ENCODE results near the gene PLA2G6. TPM values are rescaled to one million over a fixed set of nuclear protein-coding genes. Genes with fewer than 3 reads are reported as not detected.
"Not testable (repeated sequence)": the region's sequence is repeated elsewhere in the genome, so short reads cannot be mapped to it uniquely, and the experiment has no call there.

The PLA2G6 gene
- total RNA-seq, 6 experiments from 2014 or later, result 8.1 to 32.9 (median 19.8) TPM

DNA sequence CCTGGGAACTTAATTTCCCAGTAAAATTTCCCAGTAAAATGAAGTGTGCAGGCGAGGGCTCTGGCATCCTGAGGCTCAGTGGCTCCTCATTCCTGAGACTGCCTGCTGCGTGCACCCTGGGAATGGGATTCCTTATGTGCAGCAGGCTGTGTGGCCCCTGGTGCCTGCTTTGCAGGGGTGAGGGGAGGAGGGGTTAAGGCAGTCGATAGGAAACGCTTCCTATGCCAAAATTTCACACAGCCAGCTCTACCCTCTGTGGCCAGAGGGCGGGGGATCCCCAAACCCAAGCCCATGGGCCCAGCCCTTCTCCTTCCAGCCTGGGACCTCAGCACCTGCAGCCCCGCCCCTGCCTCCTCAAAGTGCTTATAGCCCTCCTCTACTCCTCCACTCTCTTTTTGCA, 59.0 kb downstream of the PLA2G6 start:
- no peak for TF ChIP-seq POLR2A (IDR thresholded peaks at IDR 0.05)
- TF ChIP-seq, protein P1, sequence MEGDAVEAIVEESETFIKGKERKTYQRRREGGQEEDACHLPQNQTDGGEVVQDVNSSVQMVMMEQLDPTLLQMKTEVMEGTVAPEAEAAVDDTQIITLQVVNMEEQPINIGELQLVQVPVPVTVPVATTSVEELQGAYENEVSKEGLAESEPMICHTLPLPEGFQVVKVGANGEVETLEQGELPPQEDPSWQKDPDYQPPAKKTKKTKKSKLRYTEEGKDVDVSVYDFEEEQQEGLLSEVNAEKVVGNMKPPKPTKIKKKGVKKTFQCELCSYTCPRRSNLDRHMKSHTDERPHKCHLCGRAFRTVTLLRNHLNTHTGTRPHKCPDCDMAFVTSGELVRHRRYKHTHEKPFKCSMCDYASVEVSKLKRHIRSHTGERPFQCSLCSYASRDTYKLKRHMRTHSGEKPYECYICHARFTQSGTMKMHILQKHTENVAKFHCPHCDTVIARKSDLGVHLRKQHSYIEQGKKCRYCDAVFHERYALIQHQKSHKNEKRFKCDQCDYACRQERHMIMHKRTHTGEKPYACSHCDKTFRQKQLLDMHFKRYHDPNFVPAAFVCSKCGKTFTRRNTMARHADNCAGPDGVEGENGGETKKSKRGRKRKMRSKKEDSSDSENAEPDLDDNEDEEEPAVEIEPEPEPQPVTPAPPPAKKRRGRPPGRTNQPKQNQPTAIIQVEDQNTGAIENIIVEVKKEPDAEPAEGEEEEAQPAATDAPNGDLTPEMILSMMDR (IDR thresholded peaks at IDR 0.05), result no peak
- ATAC-seq (no peak), DNase-seq (no peak)
- Histone ChIP-seq H3K36me3 (no peaks in the 10 kb centered on the region), H3K9me3 (no peaks in the 10 kb centered on the region), H3K27me3 (no peaks in the 10 kb centered on the region), H3K4me3 (no peak overlapping the region), H3K4me1 (no peaks in the 10 kb centered on the region), H3K27ac (no peak overlapping the region)
- intact Hi-C loops (cut with DNase I), result no loop called here
- WGBS (ENCODE audit: insufficient coverage, low coverage, low lambda C conversion rate, missing lambda C conversion rate), result no CpG with 5 or more reads among the region's 6 CpGs

DNA sequence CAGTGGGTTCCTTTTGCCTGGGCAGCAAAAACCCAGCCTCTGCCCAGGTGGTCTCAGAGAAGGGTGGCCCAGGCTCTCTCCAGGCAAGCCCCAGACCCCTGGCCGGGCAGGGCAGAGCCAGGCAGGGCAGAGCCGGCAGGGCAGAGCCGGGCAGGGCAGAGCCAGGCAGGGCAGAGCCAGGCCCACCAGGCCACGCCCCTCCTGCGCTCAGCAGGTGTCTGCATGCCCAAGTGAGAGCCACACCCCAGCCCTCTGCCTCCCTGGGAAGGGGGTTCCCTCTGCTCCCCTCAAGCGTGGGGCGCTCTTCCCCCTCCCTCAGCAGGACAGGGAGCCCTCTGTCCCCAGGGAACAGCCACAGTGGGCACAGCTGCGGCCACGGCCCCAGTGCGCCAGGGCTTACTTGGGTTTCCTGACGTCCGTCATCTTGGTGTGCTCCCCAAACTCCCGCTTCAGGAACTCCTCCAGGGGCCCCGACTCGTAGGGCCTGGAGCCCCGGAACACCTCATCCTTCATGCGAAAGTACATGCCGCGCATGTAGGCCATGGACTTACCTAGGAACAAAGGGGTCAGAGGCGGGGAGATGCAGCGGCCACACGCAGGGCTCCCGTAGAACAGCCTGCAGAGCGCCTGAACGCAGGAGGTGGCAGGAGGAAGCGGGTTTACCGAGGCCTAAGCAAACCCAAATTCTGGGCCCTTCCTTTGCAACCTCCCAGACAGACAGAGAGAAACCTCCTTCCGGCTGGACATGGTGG, 61.1 kb downstream of the PLA2G6 start:
- H3K9me3 ChIP-seq, result no peaks in the 10 kb centered on the region
- ATAC-seq (peak in 1 of 4 donors; percentile 22), DNase-seq (peak in 1 of 3 donors; percentile 48)
- intact Hi-C loops (cut with DNase I), result no loop called here
- TF ChIP-seq, protein P1 (IDR thresholded peaks at IDR 0.05), result no peak
- no peak for TF ChIP-seq POLR2A (IDR thresholded peaks at IDR 0.05)
- H3K4me1 ChIP-seq, result no peaks in the 10 kb centered on the region
- H3K4me3 ChIP-seq, result no peak overlapping the region
- H3K27ac ChIP-seq, result no peak overlapping the region
- H3K27me3 ChIP-seq, result no peaks in the 10 kb centered on the region
- no peaks in the 10 kb centered on the region for H3K36me3 ChIP-seq
- 85% methylated on average over 4 of the region's 28 CpGs for WGBS (ENCODE audit: insufficient coverage, low coverage, low lambda C conversion rate, missing lambda C conversion rate)

DNA sequence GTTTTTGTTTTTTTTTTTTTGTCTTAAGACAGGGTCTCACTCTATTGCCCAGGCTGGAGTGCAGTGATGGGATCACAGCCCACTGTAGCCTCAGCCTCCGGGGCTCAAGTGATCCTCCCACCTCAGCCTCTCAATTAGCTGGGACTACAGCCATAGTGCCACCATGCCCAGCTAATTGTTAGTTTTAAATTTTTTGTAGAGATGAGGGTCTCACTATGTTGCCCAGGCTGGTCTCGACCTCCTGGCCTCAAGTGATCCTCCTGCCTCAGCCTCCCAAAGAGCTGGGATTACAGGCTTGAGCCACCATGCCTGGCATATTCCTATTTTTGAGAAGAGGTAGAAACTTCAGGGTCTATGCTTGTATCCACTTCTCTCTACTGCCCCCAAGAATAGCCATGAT, 62.9 kb downstream of the PLA2G6 start:
- H3K4me1 ChIP-seq; ATAC-seq; H3K4me3 ChIP-seq; H3K36me3 ChIP-seq; H3K27me3 ChIP-seq; intact Hi-C loops (cut with DNase I); H3K27ac ChIP-seq; H3K9me3 ChIP-seq; DNase-seq: not testable (repeated sequence)
- WGBS (ENCODE audit: insufficient coverage, low coverage, low lambda C conversion rate, missing lambda C conversion rate), result 100% methylated on average over 1 of the region's 2 CpGs

DNA sequence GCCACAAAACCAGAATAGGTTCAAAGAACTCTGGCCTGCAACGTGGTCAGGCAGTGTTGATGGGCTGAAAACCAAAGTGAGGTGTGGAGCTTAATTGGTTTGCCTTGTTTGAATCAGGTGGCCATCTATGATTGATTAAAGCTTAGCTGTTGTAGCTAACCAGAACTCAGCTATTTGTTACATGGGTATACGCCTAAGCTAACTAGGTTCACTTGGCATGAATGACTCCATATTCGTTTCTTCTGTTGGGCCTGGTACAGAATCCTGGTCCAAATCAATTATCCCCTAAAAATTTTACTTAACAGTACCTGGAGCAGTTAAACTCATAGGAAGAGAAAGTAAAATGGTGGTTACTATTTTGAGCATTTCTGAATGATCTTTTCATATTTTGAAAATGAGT, 63.4 kb downstream of the PLA2G6 start:
- Histone ChIP-seq H3K27ac (no peak overlapping the region), H3K27me3 (no peaks in the 10 kb centered on the region), H3K4me1 (no peaks in the 10 kb centered on the region), H3K36me3 (no peaks in the 10 kb centered on the region), H3K4me3 (no peak overlapping the region), H3K9me3 (no peaks in the 10 kb centered on the region)
- 89% methylated on average over 3 of the region's 3 CpGs for WGBS (ENCODE audit: insufficient coverage, low coverage, low lambda C conversion rate, missing lambda C conversion rate)
- intact Hi-C loops (cut with DNase I), result no loop called here
- DNase-seq, result no peak
- no peak for ATAC-seq
- no peak for TF ChIP-seq POLR2A (IDR thresholded peaks at IDR 0.05)
- TF ChIP-seq, protein P1 (IDR thresholded peaks at IDR 0.05), result no peak

DNA sequence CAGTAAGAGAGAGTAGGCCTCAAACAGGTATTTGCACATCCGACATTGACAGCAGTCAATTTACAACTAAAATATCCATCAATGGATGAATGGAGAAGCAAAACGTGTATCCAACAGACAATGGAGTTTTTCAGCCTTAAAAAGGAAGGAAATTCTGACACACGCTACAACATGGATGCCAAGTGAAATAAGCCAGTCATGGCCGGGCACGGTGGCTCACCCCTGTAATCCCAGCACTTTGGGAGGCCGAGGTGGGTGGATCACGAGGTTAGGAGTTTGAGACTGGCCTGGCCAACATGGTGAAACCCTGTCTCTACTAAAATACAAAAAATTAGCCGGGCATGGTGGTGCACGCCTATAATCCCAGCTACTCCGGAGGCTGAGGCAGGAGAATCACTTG, 64.1 kb downstream of the PLA2G6 start:
- H3K4me3 ChIP-seq; H3K4me1 ChIP-seq; DNase-seq; H3K36me3 ChIP-seq; H3K9me3 ChIP-seq; H3K27me3 ChIP-seq; intact Hi-C loops (cut with DNase I); ATAC-seq; H3K27ac ChIP-seq: not testable (repeated sequence)
- WGBS (ENCODE audit: insufficient coverage, low coverage, low lambda C conversion rate, missing lambda C conversion rate), result 97% methylated on average over 9 of the region's 10 CpGs
